ENCODE data around the gene CNGA3.
A peak's percentile ranks its signal among the peaks of the same experiment; 100 is the strongest.
"Not testable (repeated sequence)": the region's sequence is repeated elsewhere in the genome, so short reads cannot be mapped to it uniquely, and the experiment has no call there.

CNGA3 gene

GRCh38 chr2:98301469-98301868 is 44.8 kb upstream of the CNGA3 start:
- DNase-seq: no peak
- Histone ChIP-seq H3K36me3 (replicated peaks) (no peaks in the 10 kb centered on the region), H3K4me3 (ENCODE audit: low read depth, low read length) (no peak overlapping the region), H3K27ac (no peak overlapping the region), H3K27me3 (replicated peaks) (no peaks in the 10 kb centered on the region)
- in situ Hi-C loops (cut with HindIII; ENCODE audit: low pct_ligation_motif_present, low sequenced_read_pairs): no loop called here
- no peak for TF ChIP-seq CTCF (IDR thresholded peaks at IDR 0.05; ENCODE audit: low read depth, low read length, missing control alignments)

GRCh38 chr2:98307131-98307696 is 39.0 kb upstream of the CNGA3 start:
- in situ Hi-C loops (cut with HindIII; ENCODE audit: low pct_ligation_motif_present, low sequenced_read_pairs); H3K27ac ChIP-seq; H3K4me3 ChIP-seq (ENCODE audit: low read depth, low read length); DNase-seq; H3K27me3 ChIP-seq (replicated peaks); H3K36me3 ChIP-seq (replicated peaks): not testable (repeated sequence)

GRCh38 chr2:98308068-98308467 is 38.2 kb upstream of the CNGA3 start:
- TF ChIP-seq CTCF (IDR thresholded peaks at IDR 0.05; ENCODE audit: low read depth, low read length, missing control alignments): no peak
- in situ Hi-C loops (cut with HindIII; ENCODE audit: low pct_ligation_motif_present, low sequenced_read_pairs): no loop called here
- H3K4me3 ChIP-seq (ENCODE audit: low read depth, low read length): no peak overlapping the region
- no peaks in the 10 kb centered on the region for H3K27me3 ChIP-seq (replicated peaks)
- H3K36me3 ChIP-seq (replicated peaks): no peaks in the 10 kb centered on the region
- H3K27ac ChIP-seq: no peak overlapping the region
- peak; percentile 14 for DNase-seq

- TF ChIP-seq CTCF (IDR thresholded peaks at IDR 0.05; ENCODE audit: low read depth, low read length, missing control alignments): no peak
- H3K27ac ChIP-seq: no peak overlapping the region
- in situ Hi-C loops (cut with HindIII; ENCODE audit: low pct_ligation_motif_present, low sequenced_read_pairs): no loop called here
- H3K36me3 ChIP-seq (replicated peaks): no peaks in the 10 kb centered on the region
- DNase-seq: no peak
- no peak overlapping the region for H3K4me3 ChIP-seq (ENCODE audit: low read depth, low read length)
- no peaks in the 10 kb centered on the region for H3K27me3 ChIP-seq (replicated peaks)
These were observed 37.7 kb upstream of the CNGA3 start for GRCh38 chr2:98308532-98308931.

- Histone ChIP-seq H3K4me3 (ENCODE audit: low read depth, low read length) (no peak overlapping the region), H3K27ac (no peak overlapping the region), H3K27me3 (replicated peaks) (no peaks in the 10 kb centered on the region), H3K36me3 (replicated peaks) (no peaks in the 10 kb centered on the region)
- in situ Hi-C loops (cut with HindIII; ENCODE audit: low pct_ligation_motif_present, low sequenced_read_pairs): no loop called here
- TF ChIP-seq CTCF (IDR thresholded peaks at IDR 0.05; ENCODE audit: low read depth, low read length, missing control alignments): no peak
- DNase-seq: no peak
These were observed 36.7 kb upstream of the CNGA3 start for GRCh38 chr2:98309580-98309979.

- no peak overlapping the region for H3K4me3 ChIP-seq (ENCODE audit: low read depth, low read length)
- no peak overlapping the region for H3K27ac ChIP-seq
- in situ Hi-C loops (cut with HindIII; ENCODE audit: low pct_ligation_motif_present, low sequenced_read_pairs): no loop called here
- DNase-seq: no peak
- no peaks in the 10 kb centered on the region for H3K36me3 ChIP-seq (replicated peaks)
- TF ChIP-seq CTCF (IDR thresholded peaks at IDR 0.05; ENCODE audit: low read depth, low read length, missing control alignments): no peak
- no peaks in the 10 kb centered on the region for H3K27me3 ChIP-seq (replicated peaks)
These were observed 36.2 kb upstream of the CNGA3 start for GRCh38 chr2:98310010-98310409.
